Ovary (tissue), 9 donors: Measurements from ENCODE around the gene PPP1R15B. TPM values are rescaled to one million over a fixed set of nuclear protein-coding genes. Genes with fewer than 3 reads are reported as not detected.

Experiments
- DNase-seq, 5 donors: peaks; one replicate each; pipeline ENCODE4 v3.0.0-alpha.2; 2019 to 2020
- H3K27ac ChIP-seq, 2 donors: fragments of 200-600 bp; one replicate each; pipeline versions ENCODE4 v1.5.1 to v1.8.0; 2019 to 2022
- H3K27me3 ChIP-seq: fragments of 200-600 bp; one replicate; pipeline ENCODE4 v1.8.0; 2022
- H3K36me3 ChIP-seq: fragments of 200-600 bp; sonication (generic); one replicate; pipeline ENCODE4 v1.5.1; 2019
- H3K4me1 ChIP-seq: one replicate; pipeline ENCODE4 v1.8.1; 2013; ENCODE audit warnings: mild to moderate bottlenecking, moderate library complexity; ENCODE audit not compliant: insufficient read depth
- H3K4me3 ChIP-seq: fragments of 200-600 bp; sonication (generic); one replicate; pipeline ENCODE4 v1.5.1; 2017
- H3K9me3 ChIP-seq, 2 donors: fragments of 200-600 bp in 1 of 2; sonication (generic) in 1 of 2; one replicate each; pipeline versions ENCODE4 v1.5.1 to v1.8.1; 2013 to 2019; ENCODE audit warnings: mild to moderate bottlenecking in 1 of 2, moderate library complexity in 1 of 2
- CTCF ChIP-seq, 3 donors: fragments of 450-650 bp in 2 of 3; fragments of 200-600 bp in 1 of 3; IDR thresholded peaks; one replicate each; pipeline versions ENCODE4 v1.5.1 to v1.8.0; 2016 to 2022; ENCODE audit warnings: antibody characterized with exemption in 3 of 3, mild to moderate bottlenecking in 1 of 3
- EP300 ChIP-seq: sonication (generic); formaldehyde crosslinking; IDR thresholded peaks from one replicate; pipeline ENCODE4 v1.6.1; 2017; ENCODE audit warnings: antibody characterized with exemption
- POLR2A ChIP-seq: fragments of 450-650 bp; IDR thresholded peaks from one replicate; pipeline ENCODE4 v1.6.1; 2017; ENCODE audit warnings: antibody characterized with exemption, mild to moderate bottlenecking, moderate library complexity
- WGBS, 3 donors: extraction: QIAGEN DNeasy Blood & Tissue Kit in 1 of 3; methylation state at CpG; one replicate each; pipeline versions ENCODE4 v1.1.5 to v1.1.7; 2013 to 2017; 5-methylcytosine and 5-hydroxymethylcytosine counted together
- intact Hi-C, 4 donors: fragments of 100-400 bp; cut with DNase I; formaldehyde crosslinking; loops; one replicate each; pipeline versions ENCODE4 v1.11.0 to v1.15.1; 2022 to 2023
- polyA plus RNA-seq, 2 donors: library from polyadenylated mRNA; stranded (reverse); fragments of 200-250 nt in 1 of 2; fragments of 350-450 nt in 1 of 2; fragmentation: Illumina TruSeq in 1 of 2; extraction: RNeasy Lipid Tissue Mini Kit (QIAGEN cat#74804) in 1 of 2; gene quantifications; one replicate each; pipeline ENCODE4 v1.2.3, GENCODE V29; 2013 to 2014
- total RNA-seq, 7 donors: library from RNA; depleted of rRNA in 2 of 7; stranded (reverse); fragments of >200 nt in 2 of 7; fragmentation: NEBNext Ultra II Directional in 3 of 7; extraction: Animal tissue kit (Norgen Biotek cat#: 25700) in 3 of 7; gene quantifications; one replicate each; pipeline versions ENCODE4 v1.1.0 to v1.2.4, GENCODE V29; 2016 to 2023
- donor health status: DM: no; HTN: no; CAD: no; lungs with moderate emphysema.
- donor health status: DM: no; HTN: no; CAD: no.
- donor health status: Bipolar disorder and iron deficiency.
- donor health status: DM: yes; HTN: yes; CAD: no.
- donor health status: DM: no; HTN: no; CAD: no.
- donor health status: DM: yes; HTN: yes; CAD: no.

Gene PPP1R15B
- total and polyA plus RNA-seq, 9 donors, result 16.5 to 69.5 (median 35.4) TPM

GRCh38 chr1:204407295-204407971 is 4.2 kb downstream of the PPP1R15B start:
- Histone ChIP-seq H3K4me3 (peak overlapping the region; percentile 86), H3K27ac (no peak overlapping the region), H3K4me1 (peaks cover 3% of the 10 kb centered on the region), H3K27me3 (no peaks in the 10 kb centered on the region), H3K9me3 (no peaks in the 10 kb centered on the region), H3K36me3 (no peaks in the 10 kb centered on the region)
- TF ChIP-seq CTCF (IDR thresholded peaks at IDR 0.05), result no peak
- TF ChIP-seq POLR2A, result no peak
- no peak for TF ChIP-seq EP300
- no peak for DNase-seq
- intact Hi-C loops, result no loop called here
- 1 to 2% (median 1%) methylated on average over 3 of the region's 3 CpGs for WGBS, 3 donors

GRCh38 chr1:204406621-204407020 is 5.0 kb downstream of the PPP1R15B start:
- DNase-seq, result no peak
- H3K4me1 ChIP-seq, result peaks cover 2% of the 10 kb centered on the region
- no peaks in the 10 kb centered on the region for H3K27me3 ChIP-seq
- TF ChIP-seq EP300, result no peak
- TF ChIP-seq CTCF (IDR thresholded peaks at IDR 0.05), result no peak
- TF ChIP-seq POLR2A, result no peak
- no peaks in the 10 kb centered on the region for H3K36me3 ChIP-seq
- intact Hi-C loops, result no loop called here
- peak overlapping the region; percentile 86 for H3K4me3 ChIP-seq
- no peaks in the 10 kb centered on the region for H3K9me3 ChIP-seq
- WGBS, 3 donors, result 48 to 51% (median 48%) methylated on average over 4 of the region's 4 CpGs
- no peak overlapping the region for H3K27ac ChIP-seq

- intact Hi-C loops, result no loop called here
These were observed 5.6 kb downstream of the PPP1R15B start for GRCh38 chr1:204405988-204406387.

GRCh38 chr1:204404629-204405028 is 7.0 kb downstream of the PPP1R15B start:
- Histone ChIP-seq H3K36me3 (no peaks in the 10 kb centered on the region), H3K9me3 (no peaks in the 10 kb centered on the region), H3K27me3 (no peaks in the 10 kb centered on the region), H3K27ac (no peak overlapping the region), H3K4me3 (no peak overlapping the region), H3K4me1 (peaks cover 2% of the 10 kb centered on the region)
- DNase-seq, result no peak
- intact Hi-C loops, result no loop called here
- 72 to 77% (median 74%) methylated on average over 2 of the region's 2 CpGs for WGBS, 3 donors
- no peak for TF ChIP-seq CTCF (IDR thresholded peaks at IDR 0.05)
- TF ChIP-seq EP300, result no peak
- no peak for TF ChIP-seq POLR2A

More at GRCh38 chr1:204405988-204406387, 5.6 kb downstream of the PPP1R15B start:
- no peak for TF ChIP-seq EP300
- no peak for TF ChIP-seq CTCF (IDR thresholded peaks at IDR 0.05)
- TF ChIP-seq POLR2A, result no peak
- Histone ChIP-seq H3K9me3 (no peaks in the 10 kb centered on the region), H3K27ac (no peak overlapping the region), H3K27me3 (no peaks in the 10 kb centered on the region), H3K4me1 (peaks cover 2% of the 10 kb centered on the region), H3K4me3 (no peak overlapping the region), H3K36me3 (no peaks in the 10 kb centered on the region)
- WGBS, 3 donors, result 22 to 25% (median 24%) methylated on average over 2 of the region's 2 CpGs
- DNase-seq, result no peak
